ENCODE results near the gene COA8.

DNA sequence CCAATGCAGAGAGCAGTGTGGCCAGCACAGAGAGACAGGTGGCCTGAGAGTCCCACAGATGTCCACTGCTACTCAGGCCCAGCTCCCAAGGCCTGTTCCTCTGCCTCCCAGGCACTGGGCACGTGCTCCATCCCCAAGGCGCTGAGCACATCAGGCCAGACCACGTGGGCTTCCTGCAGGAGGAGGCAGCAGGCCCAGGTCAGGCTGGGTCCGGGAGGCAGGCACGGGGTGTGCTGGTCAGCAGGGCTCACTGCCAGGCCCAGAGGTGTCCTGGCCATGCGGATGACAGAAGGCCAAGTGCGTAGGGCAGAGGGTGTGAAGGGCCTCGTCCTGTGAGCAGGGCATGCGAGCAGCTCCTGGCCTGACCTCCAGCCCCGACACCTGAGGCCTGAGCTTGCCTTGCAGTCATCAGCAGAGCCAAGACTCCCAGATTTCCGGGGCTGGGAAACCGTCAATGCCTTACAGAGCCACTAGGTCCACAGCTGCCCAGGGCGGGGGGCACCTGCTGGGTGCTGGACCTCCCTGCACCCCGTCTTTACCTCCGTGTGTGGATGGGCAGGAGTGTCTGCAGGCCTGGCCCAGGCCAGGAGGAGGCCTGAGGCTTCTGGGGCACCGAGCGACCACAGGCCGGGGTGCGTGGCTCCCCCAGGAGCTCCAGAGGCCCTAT, 18.9 kb upstream of the COA8 start:
- TF ChIP-seq, protein P1, sequence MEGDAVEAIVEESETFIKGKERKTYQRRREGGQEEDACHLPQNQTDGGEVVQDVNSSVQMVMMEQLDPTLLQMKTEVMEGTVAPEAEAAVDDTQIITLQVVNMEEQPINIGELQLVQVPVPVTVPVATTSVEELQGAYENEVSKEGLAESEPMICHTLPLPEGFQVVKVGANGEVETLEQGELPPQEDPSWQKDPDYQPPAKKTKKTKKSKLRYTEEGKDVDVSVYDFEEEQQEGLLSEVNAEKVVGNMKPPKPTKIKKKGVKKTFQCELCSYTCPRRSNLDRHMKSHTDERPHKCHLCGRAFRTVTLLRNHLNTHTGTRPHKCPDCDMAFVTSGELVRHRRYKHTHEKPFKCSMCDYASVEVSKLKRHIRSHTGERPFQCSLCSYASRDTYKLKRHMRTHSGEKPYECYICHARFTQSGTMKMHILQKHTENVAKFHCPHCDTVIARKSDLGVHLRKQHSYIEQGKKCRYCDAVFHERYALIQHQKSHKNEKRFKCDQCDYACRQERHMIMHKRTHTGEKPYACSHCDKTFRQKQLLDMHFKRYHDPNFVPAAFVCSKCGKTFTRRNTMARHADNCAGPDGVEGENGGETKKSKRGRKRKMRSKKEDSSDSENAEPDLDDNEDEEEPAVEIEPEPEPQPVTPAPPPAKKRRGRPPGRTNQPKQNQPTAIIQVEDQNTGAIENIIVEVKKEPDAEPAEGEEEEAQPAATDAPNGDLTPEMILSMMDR (IDR thresholded peaks at IDR 0.05) = no peak
- TF ChIP-seq POLR2A (IDR thresholded peaks at IDR 0.05) = no peak

All from testis (tissue), 2 donors.